H54 (cell line): Measurements from ENCODE around the gene HEY2.
"Not testable (repeated sequence)": the region's sequence is repeated elsewhere in the genome, so short reads cannot be mapped to it uniquely, and the experiment has no call there.

Experiments
- DNase-seq: peaks from one replicate; pipeline ENCODE4 v3.0.0; 2011; ENCODE audit warnings: low spot score, mixed read lengths; ENCODE audit not compliant: insufficient read length
- FAIRE-seq: peaks from 3 replicates; lab custom pipeline; 2011; peaks lifted over from hg19 to GRCh38; lab: Jason Lieb, UNC
- POLR2A ChIP-seq: IDR thresholded peaks from 2 replicates; pipeline ENCODE4 v1.6.1; 2011; ENCODE audit warnings: low read depth, mild to moderate bottlenecking, low read length

Gene HEY2

GRCh38 chr6:125769147-125769783 is 19.8 kb downstream of the HEY2 start:
- no peak for TF ChIP-seq POLR2A
- FAIRE-seq: no peak

GRCh38 chr6:125773387-125774341 is 24.2 kb downstream of the HEY2 start:
- FAIRE-seq: no peak
- DNase-seq: no peak

More at GRCh38 chr6:125769147-125769783, 19.8 kb downstream of the HEY2 start:
- DNase-seq: no peak

GRCh38 chr6:125776107-125776826 is 26.8 kb downstream of the HEY2 start:
- not testable (repeated sequence) for DNase-seq, FAIRE-seq

More at GRCh38 chr6:125773387-125774341, 24.2 kb downstream of the HEY2 start:
- no peak for TF ChIP-seq POLR2A

GRCh38 chr6:125779924-125780539 is 30.6 kb downstream of the HEY2 start:
- peak; percentile 38 for DNase-seq
- TF ChIP-seq POLR2A: no peak
- peak; percentile 84 for FAIRE-seq

GRCh38 chr6:125780540-125781313 is 31.3 kb downstream of the HEY2 start:
- DNase-seq (no peak), FAIRE-seq (no peak)
- 0 out of 2 replicates have a peak, but pooled peaks have one; percentile 12 for TF ChIP-seq POLR2A

- TF ChIP-seq POLR2A: no peak
- no peak for FAIRE-seq
- no peak for DNase-seq
Observed at GRCh38 chr6:125781314-125781868, 32.0 kb downstream of the HEY2 start.

- TF ChIP-seq POLR2A: no peak
- FAIRE-seq (no peak), DNase-seq (no peak)
Observed at GRCh38 chr6:125784365-125784764, 34.9 kb downstream of the HEY2 start.

GRCh38 chr6:125787791-125788190 is 38.4 kb downstream of the HEY2 start:
- DNase-seq (no peak), FAIRE-seq (no peak)
- TF ChIP-seq POLR2A: no peak

GRCh38 chr6:125789167-125789566 is 39.7 kb downstream of the HEY2 start:
- TF ChIP-seq POLR2A: no peak
- DNase-seq: no peak
- FAIRE-seq: no peak

GRCh38 chr6:125789576-125790357 is 40.3 kb downstream of the HEY2 start:
- DNase-seq (peak; percentile 15), FAIRE-seq (peak; percentile 62)
- no peak for TF ChIP-seq POLR2A

- FAIRE-seq (no peak), DNase-seq (peak; percentile 33)
- TF ChIP-seq POLR2A: peak; percentile 64
Observed at GRCh38 chr6:125790358-125791150, 41.1 kb downstream of the HEY2 start, which contains the start of gene NCOA7. TSS of gene NCOA7 (plus strand) at chr6:125790960. CDS start at chr6:125815355, 24,395 bp downstream.
